HEK293 (cell line): ENCODE measurements around the gene GLIS1.

Experiments
- GLI4 ChIP-seq: fragments of 450-650 bp; formaldehyde crosslinking; IDR thresholded peaks from 2 replicates; pipeline ENCODE4 v1.5.1; 2016; ENCODE audit warnings: missing biosample characterization, missing genetic modification characterization
- GLIS2 ChIP-seq: fragments of 450-650 bp; formaldehyde crosslinking; IDR thresholded peaks from 2 replicates; pipeline ENCODE4 v1.5.1; 2016; ENCODE audit warnings: missing biosample characterization, missing genetic modification characterization
- HOXD13 ChIP-seq: sonication (generic); formaldehyde crosslinking; IDR thresholded peaks from 2 replicates; pipeline ENCODE4 v1.8.0; 2022; ENCODE audit warnings: missing genetic modification reagents, borderline replicate concordance
- IKZF3 ChIP-seq: fragments of 450-650 bp; IDR thresholded peaks from 2 replicates; pipeline ENCODE4 v1.5.0; 2018; ENCODE audit warnings: missing biosample characterization, mild to moderate bottlenecking, missing genetic modification characterization, moderate library complexity
- SP2 ChIP-seq: fragments of 450-650 bp; formaldehyde crosslinking; IDR thresholded peaks from 2 replicates; pipeline ENCODE4 v1.5.1; 2016; ENCODE audit warnings: missing biosample characterization, missing genetic modification characterization
- ZNF175 ChIP-seq: fragments of 450-650 bp; formaldehyde crosslinking; IDR thresholded peaks from 2 replicates; pipeline ENCODE4 v1.5.1; 2016; ENCODE audit warnings: missing biosample characterization, missing genetic modification characterization
- ZNF48 ChIP-seq: fragments of 450-650 bp; formaldehyde crosslinking; IDR thresholded peaks from 2 replicates; pipeline ENCODE4 v1.5.1; 2016; ENCODE audit warnings: missing biosample characterization, missing genetic modification characterization
- ZNF76 ChIP-seq: fragments of 450-650 bp; formaldehyde crosslinking; IDR thresholded peaks from 2 replicates; pipeline ENCODE4; 2016; ENCODE audit warnings: low read depth, missing biosample characterization, missing genetic modification characterization, borderline replicate concordance
- TF ChIP-seq, protein P1 (sequence below): fragments of 450-650 bp; formaldehyde crosslinking; IDR thresholded peaks from 2 replicates; pipeline ENCODE4 v1.5.1; 2016; ENCODE audit warnings: missing biosample characterization, missing genetic modification characterization
- TF ChIP-seq, protein P2 (sequence below): fragments of 450-650 bp; formaldehyde crosslinking; IDR thresholded peaks from 2 replicates; pipeline ENCODE4 v1.5.1; 2016; ENCODE audit warnings: missing biosample characterization, missing genetic modification characterization, low read depth
- TF ChIP-seq, protein P3 (sequence below): fragments of 450-650 bp; formaldehyde crosslinking; IDR thresholded peaks from 2 replicates; pipeline ENCODE4 v1.5.1; 2017; ENCODE audit warnings: missing biosample characterization, missing genetic modification characterization
- TF ChIP-seq, protein P4 (sequence below): fragments of 450-650 bp; formaldehyde crosslinking; IDR thresholded peaks from 2 replicates; pipeline ENCODE4 v1.5.1; 2016; ENCODE audit warnings: missing biosample characterization, missing genetic modification characterization

DNA sequence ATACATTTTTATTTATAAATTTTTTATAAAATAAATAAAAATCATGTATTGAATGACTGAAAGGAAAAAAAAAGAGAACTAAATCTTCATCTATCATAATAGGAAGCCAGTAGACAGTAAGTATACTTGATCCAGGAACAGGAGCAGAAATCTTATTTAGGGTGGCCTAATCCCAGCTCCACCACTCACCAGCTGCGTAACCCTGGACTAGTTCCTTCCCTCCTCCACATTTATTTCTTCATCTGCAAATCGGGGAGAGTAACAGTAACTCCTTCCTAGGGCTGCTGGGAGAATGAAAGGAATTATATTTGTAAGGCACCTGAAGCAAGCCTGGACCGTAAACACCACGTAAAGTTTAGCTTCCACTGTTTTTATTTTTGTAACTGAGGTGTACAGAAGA is 17.9 kb downstream of the GLIS1 start:
- TF ChIP-seq, protein P1, sequence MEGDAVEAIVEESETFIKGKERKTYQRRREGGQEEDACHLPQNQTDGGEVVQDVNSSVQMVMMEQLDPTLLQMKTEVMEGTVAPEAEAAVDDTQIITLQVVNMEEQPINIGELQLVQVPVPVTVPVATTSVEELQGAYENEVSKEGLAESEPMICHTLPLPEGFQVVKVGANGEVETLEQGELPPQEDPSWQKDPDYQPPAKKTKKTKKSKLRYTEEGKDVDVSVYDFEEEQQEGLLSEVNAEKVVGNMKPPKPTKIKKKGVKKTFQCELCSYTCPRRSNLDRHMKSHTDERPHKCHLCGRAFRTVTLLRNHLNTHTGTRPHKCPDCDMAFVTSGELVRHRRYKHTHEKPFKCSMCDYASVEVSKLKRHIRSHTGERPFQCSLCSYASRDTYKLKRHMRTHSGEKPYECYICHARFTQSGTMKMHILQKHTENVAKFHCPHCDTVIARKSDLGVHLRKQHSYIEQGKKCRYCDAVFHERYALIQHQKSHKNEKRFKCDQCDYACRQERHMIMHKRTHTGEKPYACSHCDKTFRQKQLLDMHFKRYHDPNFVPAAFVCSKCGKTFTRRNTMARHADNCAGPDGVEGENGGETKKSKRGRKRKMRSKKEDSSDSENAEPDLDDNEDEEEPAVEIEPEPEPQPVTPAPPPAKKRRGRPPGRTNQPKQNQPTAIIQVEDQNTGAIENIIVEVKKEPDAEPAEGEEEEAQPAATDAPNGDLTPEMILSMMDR (tag by site-specific recombination): no peak
- TF ChIP-seq ZNF175 (tag by site-specific recombination) (no peak), GLIS2 (tag by site-specific recombination) (no peak), SP2 (tag by site-specific recombination) (no peak), HOXD13 (CRISPR knock-in tag) (no peak), GLI4 (tag by site-specific recombination) (no peak), IKZF3 (no peak), ZNF76 (tag by site-specific recombination) (no peak), ZNF48 (no peak)
- TF ChIP-seq, protein P2, sequence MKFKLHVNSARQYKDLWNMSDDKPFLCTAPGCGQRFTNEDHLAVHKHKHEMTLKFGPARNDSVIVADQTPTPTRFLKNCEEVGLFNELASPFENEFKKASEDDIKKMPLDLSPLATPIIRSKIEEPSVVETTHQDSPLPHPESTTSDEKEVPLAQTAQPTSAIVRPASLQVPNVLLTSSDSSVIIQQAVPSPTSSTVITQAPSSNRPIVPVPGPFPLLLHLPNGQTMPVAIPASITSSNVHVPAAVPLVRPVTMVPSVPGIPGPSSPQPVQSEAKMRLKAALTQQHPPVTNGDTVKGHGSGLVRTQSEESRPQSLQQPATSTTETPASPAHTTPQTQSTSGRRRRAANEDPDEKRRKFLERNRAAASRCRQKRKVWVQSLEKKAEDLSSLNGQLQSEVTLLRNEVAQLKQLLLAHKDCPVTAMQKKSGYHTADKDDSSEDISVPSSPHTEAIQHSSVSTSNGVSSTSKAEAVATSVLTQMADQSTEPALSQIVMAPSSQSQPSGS (tag by site-specific recombination): no peak
- TF ChIP-seq, protein P3, sequence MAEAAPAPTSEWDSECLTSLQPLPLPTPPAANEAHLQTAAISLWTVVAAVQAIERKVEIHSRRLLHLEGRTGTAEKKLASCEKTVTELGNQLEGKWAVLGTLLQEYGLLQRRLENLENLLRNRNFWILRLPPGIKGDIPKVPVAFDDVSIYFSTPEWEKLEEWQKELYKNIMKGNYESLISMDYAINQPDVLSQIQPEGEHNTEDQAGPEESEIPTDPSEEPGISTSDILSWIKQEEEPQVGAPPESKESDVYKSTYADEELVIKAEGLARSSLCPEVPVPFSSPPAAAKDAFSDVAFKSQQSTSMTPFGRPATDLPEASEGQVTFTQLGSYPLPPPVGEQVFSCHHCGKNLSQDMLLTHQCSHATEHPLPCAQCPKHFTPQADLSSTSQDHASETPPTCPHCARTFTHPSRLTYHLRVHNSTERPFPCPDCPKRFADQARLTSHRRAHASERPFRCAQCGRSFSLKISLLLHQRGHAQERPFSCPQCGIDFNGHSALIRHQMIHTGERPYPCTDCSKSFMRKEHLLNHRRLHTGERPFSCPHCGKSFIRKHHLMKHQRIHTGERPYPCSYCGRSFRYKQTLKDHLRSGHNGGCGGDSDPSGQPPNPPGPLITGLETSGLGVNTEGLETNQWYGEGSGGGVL (tag by site-specific recombination): no peak
- TF ChIP-seq, protein P4, sequence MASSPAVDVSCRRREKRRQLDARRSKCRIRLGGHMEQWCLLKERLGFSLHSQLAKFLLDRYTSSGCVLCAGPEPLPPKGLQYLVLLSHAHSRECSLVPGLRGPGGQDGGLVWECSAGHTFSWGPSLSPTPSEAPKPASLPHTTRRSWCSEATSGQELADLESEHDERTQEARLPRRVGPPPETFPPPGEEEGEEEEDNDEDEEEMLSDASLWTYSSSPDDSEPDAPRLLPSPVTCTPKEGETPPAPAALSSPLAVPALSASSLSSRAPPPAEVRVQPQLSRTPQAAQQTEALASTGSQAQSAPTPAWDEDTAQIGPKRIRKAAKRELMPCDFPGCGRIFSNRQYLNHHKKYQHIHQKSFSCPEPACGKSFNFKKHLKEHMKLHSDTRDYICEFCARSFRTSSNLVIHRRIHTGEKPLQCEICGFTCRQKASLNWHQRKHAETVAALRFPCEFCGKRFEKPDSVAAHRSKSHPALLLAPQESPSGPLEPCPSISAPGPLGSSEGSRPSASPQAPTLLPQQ (tag by site-specific recombination): no peak
